ENCODE measurements around the gene NMBR. TPM values are rescaled to one million over a fixed set of nuclear protein-coding genes. Genes with fewer than 3 reads are reported as not detected.
"Not testable (repeated sequence)": the region's sequence is repeated elsewhere in the genome, so short reads cannot be mapped to it uniquely, and the experiment has no call there.

Gene NMBR
- total and polyA plus RNA-seq, 12 donors = 0.11 to 0.15 TPM; not detected in 10

- no peaks in the 10 kb centered on the region for H3K4me1 ChIP-seq (replicated peaks in 1 of 2)
- no peak overlapping the region for H3K27ac ChIP-seq
- no peaks in the 10 kb centered on the region for H3K27me3 ChIP-seq
- intact Hi-C loops (cut with DNase I) = no loop called here
- H3K9me3 ChIP-seq (replicated peaks in 1 of 3) = no peaks in the 10 kb centered on the region
- TF ChIP-seq POLR2A (IDR thresholded peaks at IDR 0.05) (no peak), CTCF (IDR thresholded peaks at IDR 0.05) (no peak)
- no peak for DNase-seq
- H3K4me3 ChIP-seq = no peak overlapping the region
- H3K36me3 ChIP-seq (replicated peaks in 1 of 2) = no peaks in the 10 kb centered on the region
- WGBS, 4 donors = 80 to 83% (median 82%) methylated on average over 3 of the region's 3 CpGs
These were observed 118.4 kb downstream of the NMBR start for GRCh38 chr6:142028527-142028926.

- WGBS, 4 donors = 69 to 81% (median 74%) methylated on average over 3 of the region's 3 CpGs
- DNase-seq; intact Hi-C loops (cut with DNase I); H3K4me3 ChIP-seq; H3K36me3 ChIP-seq (replicated peaks in 1 of 2); H3K27ac ChIP-seq; H3K4me1 ChIP-seq (replicated peaks in 1 of 2); H3K27me3 ChIP-seq; H3K9me3 ChIP-seq (replicated peaks in 1 of 3): not testable (repeated sequence)
These were observed 119.1 kb downstream of the NMBR start for GRCh38 chr6:142027804-142028203.

GRCh38 chr6:142027074-142027473, 119.8 kb downstream of the NMBR start:
- Histone ChIP-seq H3K27me3 (no peaks in the 10 kb centered on the region), H3K36me3 (replicated peaks in 1 of 2) (no peaks in the 10 kb centered on the region), H3K27ac (no peak overlapping the region), H3K9me3 (replicated peaks in 1 of 3) (no peaks in the 10 kb centered on the region), H3K4me3 (no peak overlapping the region), H3K4me1 (replicated peaks in 1 of 2) (no peaks in the 10 kb centered on the region)
- no peak for DNase-seq
- intact Hi-C loops (cut with DNase I) = no loop called here
- WGBS, 4 donors = 51 to 64% (median 58%) methylated on average over 3 of the region's 3 CpGs
- TF ChIP-seq POLR2A (IDR thresholded peaks at IDR 0.05) = no peak
- no peak for TF ChIP-seq CTCF (IDR thresholded peaks at IDR 0.05)

- TF ChIP-seq POLR2A (IDR thresholded peaks at IDR 0.05) (no peak), CTCF (IDR thresholded peaks at IDR 0.05) (no peak)
- Histone ChIP-seq H3K27me3 (no peaks in the 10 kb centered on the region), H3K27ac (no peak overlapping the region), H3K9me3 (replicated peaks in 1 of 3) (no peaks in the 10 kb centered on the region), H3K4me1 (replicated peaks in 1 of 2) (no peaks in the 10 kb centered on the region), H3K36me3 (replicated peaks in 1 of 2) (no peaks in the 10 kb centered on the region), H3K4me3 (no peak overlapping the region)
- intact Hi-C loops (cut with DNase I) = no loop called here
- DNase-seq = no peak
These were observed 120.5 kb downstream of the NMBR start for GRCh38 chr6:142026471-142026870.

Other genes with a start within 250 kb of the NMBR start
- not detected for gene GJE1, start 14.2 kb downstream of the NMBR start, total RNA-seq
- gene GJE1, start 14.2 kb downstream of the NMBR start, polyA plus RNA-seq = not detected
- gene VTA1, start 141 bp upstream of the NMBR start, total RNA-seq = 10 to 100 TPM; 27.4 to 69.0 (median 35.6) TPM
- gene VTA1, start 141 bp upstream of the NMBR start, polyA plus RNA-seq = 10 to 100 TPM in 2 of 3 donors, 1 to 10 TPM in 1; 9.7 to 73.9 (median 10.5) TPM
- gene ADGRG6, start 154.9 kb upstream of the NMBR start, total RNA-seq = 10 to 100 TPM in 2 of 9 donors, 1 to 10 TPM in 7; 3.7 to 24.6 (median 6.7) TPM
- 1 to 10 TPM in 2 of 3 donors, under 1 TPM in 1; 0.72 to 2.0 (median 1.0) TPM for gene ADGRG6, start 154.9 kb upstream of the NMBR start, polyA plus RNA-seq